GM18861 (cell line): ENCODE measurements around the gene TEX101.
"Not testable (repeated sequence)": the region's sequence is repeated elsewhere in the genome, so short reads cannot be mapped to it uniquely, and the experiment has no call there.

Experiments
- ATAC-seq: cut with Tn5 transposase; IDR thresholded peaks from one replicate; pipeline ENCODE4 v1.9.1; 2021; ENCODE audit not compliant: unreplicated experiment

TEX101 gene

GRCh38 chr19:43414554-43414953 lies at the start of gene TEX101:
Gene TEX101 (plus strand): TSS chr19:43414890. CDS start chr19:43415920, 1,030 bp downstream.
- ATAC-seq: no peak

GRCh38 chr19:43365677-43366076 lies 49.0 kb upstream of the TEX101 start:
- ATAC-seq: not testable (repeated sequence)

- no peak for ATAC-seq
Measured at GRCh38 chr19:43367822-43368221, 46.9 kb upstream of the TEX101 start.

DNA sequence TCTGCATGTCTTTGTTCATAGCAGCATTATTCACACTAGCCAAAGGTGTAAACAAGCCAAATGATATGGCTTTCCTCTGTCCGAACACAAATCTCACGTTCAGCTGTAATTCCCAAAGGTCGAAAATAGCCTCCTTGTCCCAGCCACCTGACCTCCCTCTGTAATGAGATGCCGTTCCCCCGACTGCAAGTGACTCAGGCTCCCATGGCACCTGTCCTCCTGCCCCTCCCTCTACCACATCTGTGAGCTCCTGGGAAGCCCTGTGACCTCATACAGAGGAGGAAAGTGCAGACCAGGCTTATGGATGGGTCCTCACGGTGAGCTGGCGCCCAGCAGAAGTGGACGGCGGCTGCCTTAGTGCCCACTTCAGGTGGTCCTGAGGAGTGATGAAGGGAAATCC lies 45.8 kb upstream of the TEX101 start:
- ATAC-seq: not testable (repeated sequence)

DNA sequence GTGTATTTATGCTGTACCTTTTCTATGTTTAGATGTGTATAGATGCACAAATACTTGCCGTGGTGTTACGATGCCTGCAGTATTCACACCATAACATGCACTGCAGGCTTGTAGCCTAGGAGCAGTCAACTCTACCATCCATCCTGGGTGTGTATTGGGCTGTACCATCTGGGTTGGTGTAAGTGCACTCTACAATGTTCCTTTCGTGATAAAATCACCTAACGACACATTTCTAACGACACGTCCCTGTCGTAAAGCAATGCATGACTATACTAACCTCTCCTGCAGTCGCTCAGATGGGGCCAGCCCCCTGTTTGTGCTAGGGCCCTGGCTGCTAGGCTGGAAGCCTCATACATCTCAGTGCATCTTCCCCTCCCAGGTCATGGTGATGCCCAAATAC lies 42.8 kb upstream of the TEX101 start:
- no peak for ATAC-seq

GRCh38 chr19:43372462-43372861 lies 42.2 kb upstream of the TEX101 start:
- ATAC-seq: no peak

DNA sequence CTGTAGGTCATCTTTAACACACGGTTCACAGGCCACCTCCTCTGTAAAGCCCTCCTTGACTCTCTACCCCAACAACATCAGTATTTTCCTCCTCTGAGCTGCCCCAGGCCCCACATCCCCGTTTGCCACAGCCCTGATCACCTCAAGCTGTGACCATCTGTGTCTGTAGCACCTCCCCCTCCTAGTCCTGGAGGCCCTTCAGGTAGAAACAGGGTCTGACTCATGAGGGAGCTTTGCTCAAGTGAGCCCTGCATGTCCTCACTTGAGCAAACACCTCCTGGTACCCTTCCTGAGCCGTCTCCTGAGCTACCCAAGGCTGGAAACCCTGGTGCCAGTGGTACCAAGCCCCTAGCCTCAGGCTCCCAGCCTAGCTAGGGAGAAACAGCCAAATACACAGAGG lies 37.1 kb upstream of the TEX101 start:
- not testable (repeated sequence) for ATAC-seq

- ATAC-seq: no peak
Measured at GRCh38 chr19:43380008-43380407, 34.7 kb upstream of the TEX101 start.

- no peak for ATAC-seq
Measured at GRCh38 chr19:43380771-43381386, 33.8 kb upstream of the TEX101 start.

DNA sequence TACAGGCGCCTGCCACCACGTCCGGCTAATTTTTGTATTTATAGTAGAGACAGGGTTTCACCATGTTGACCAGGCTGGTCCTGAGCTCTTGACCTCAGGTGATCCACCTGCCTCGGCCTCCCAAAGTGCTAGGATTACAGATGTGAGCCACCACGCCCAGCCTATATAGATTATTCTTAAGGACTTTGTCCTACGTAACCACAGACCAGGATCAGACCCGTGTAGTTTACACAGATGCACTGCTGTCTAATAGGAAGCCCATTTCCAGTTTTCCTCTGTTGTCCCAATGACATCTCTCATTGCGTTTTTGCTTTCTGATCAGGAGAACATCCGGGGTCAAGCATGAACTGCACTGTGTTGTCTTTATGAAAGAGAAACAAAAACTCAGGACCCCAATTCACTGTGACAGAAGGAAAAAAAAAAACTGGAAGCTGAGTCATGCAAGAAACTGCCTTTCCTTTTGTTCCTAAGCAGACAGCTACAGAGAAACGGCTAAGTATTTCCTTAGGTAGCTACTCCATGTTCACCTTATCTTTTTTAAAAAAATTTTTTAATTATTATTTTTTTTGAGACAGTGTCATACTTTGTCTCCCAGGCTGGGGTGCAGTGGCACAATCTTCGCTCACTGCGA lies 32.0 kb upstream of the TEX101 start:
- ATAC-seq: not testable (repeated sequence)

GRCh38 chr19:43383254-43383653 lies 31.4 kb upstream of the TEX101 start:
- not testable (repeated sequence) for ATAC-seq

- not testable (repeated sequence) for ATAC-seq
Measured at GRCh38 chr19:43383759-43384158, 30.9 kb upstream of the TEX101 start.

DNA sequence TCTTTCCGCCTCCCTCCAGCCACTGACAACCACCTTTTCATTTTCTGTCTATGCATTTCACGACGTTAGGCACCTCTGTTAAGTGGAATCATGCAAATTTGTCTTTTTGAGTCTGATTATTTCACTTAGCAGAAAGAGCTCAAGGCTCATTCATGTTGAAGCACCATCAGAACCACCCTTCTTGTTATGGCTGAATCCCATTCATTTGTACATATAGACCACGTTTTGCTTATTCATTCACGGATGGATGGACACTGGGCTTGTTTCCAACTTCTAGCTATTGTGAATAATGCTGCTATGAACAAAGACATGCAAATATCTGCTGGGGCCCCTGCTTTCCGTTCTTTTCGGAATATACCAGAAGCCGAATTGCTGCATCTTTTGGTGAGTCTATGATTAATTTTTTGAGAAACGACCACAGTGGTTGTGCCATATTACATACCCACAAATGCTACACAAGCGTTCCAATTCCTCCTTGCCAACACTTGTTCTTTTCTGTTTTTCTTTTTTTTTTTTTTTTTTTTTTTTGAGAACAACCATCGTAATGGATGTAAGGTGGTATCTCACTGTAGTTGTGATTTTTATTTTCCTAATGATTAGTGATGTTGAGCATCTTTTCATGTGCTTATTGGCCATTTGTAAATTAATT lies 23.7 kb upstream of the TEX101 start:
- ATAC-seq: not testable (repeated sequence)

GRCh38 chr19:43391552-43391935 lies 23.1 kb upstream of the TEX101 start:
- ATAC-seq: not testable (repeated sequence)

DNA sequence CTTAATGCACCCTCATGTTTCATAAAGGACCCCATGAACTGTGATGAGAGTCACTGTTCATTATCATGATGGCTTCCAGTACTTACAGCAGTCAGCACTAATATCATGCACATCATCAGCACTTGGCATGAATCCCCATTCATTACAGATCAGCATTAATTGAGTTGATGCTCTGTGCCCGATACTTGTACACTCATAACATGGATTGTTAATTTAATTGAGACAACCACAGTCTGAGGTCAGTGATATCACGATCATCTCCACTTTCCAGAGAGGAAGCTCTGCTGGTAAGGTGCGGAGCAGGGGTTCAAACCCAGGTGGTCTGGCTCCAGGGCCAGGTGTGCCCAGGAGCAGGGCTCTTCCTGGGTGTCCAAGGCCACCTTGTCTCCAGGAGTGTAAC lies 21.2 kb upstream of the TEX101 start:
- not testable (repeated sequence) for ATAC-seq

- ATAC-seq: no peak
Measured at GRCh38 chr19:43395561-43395960, 19.1 kb upstream of the TEX101 start.

DNA sequence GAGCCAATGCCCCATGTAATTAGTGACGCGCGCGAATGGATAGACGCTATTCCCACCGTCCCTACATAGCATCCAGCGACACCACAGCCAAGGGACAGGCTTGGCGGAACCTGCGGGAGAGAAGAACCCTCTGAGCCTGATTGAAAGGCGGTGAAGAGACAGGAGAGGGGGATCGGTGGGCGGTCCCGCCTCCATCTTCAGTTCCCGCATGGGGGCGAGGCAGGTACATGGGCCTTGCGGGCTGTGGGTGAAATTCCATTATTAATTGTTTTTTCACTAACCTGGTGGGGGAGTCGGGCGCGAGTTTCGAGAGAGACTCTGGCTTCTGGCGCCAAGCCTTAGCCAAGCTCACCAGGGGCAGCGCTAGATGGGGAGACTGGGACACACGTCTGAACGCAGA lies 8.4 kb upstream of the TEX101 start:
- ATAC-seq: no peak

DNA sequence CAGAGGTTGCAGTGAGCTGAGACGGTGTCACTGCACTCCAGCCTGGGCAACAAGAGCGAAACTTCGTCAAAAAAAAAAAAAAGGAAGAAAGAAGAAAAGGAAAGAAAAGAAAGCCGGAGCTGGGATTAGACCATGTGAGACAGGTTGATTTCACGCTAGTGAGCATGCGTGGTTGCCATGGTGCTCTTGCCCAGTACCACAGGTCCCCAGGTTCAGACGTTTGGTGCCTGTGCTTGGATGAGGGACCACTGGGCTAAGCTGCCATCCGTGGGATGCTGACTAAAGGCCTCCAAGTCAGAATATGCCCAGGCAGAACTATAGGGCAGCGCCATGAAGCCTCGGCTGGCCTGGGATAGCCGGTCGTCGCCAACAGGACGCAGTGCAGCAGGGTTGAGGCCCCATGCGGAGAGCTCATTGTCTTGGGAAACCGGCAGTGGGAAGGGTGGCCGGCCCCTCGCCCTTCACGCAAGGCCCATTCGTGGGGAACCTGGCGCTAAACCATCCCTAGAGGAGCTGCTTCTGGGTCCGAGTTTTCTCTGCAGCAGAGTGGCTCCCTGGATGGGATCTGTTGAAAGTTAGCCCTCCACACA lies 7.2 kb upstream of the TEX101 start:
- no peak for ATAC-seq

DNA sequence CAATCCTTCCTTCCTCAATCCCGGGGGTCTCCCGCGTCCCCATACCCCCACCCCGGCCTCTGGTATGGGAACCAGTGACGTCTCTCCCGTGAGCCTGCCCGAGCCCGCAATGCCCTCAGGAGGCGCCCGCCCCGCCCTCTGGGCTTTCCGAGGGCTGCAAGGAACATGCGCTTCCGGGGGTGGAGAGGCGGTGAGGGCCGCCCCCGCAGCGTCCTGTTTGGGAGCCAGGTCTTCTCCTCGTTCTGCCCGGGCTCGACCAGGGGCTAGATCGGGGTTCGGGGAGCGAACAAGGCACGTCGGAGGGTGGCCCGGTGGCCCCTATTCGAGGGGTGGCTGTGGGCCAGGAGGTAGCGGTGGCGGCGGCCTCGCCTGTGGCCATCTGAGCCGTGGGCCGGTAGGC lies 6.6 kb upstream of the TEX101 start:
- ATAC-seq: no peak

GRCh38 chr19:43409415-43409814 lies 5.3 kb upstream of the TEX101 start:
- no peak for ATAC-seq

DNA sequence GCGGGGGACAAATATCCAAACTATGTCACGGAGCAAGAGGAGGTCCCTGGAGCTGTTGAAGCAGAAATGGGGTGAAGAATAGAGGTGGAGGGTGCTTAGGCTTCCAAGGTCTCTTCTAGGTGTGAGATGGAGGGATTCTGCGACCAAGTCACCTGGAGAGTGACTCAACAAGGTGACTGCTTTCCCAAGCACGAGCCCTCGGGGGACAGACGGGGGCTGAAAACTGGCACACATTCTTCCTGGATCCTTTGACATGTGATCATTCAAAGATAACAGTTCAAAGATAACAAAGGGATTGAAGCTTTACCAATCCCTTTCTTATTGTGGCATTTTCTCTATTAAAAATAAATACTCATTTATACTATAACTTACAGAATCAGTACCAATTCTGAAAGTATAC lies 2.2 kb upstream of the TEX101 start:
- ATAC-seq: no peak
